IPS DF 19.7 (cell line): ENCODE data around the gene NLGN1.
"Not testable (repeated sequence)": the region's sequence is repeated elsewhere in the genome, so short reads cannot be mapped to it uniquely, and the experiment has no call there.

ENCODE experiments used
- DNase-seq: peaks from one replicate; pipeline ENCODE4 v3.0.0-alpha.2; 2013; ENCODE audit warnings: low read depth, low spot score

NLGN1 gene

DNA sequence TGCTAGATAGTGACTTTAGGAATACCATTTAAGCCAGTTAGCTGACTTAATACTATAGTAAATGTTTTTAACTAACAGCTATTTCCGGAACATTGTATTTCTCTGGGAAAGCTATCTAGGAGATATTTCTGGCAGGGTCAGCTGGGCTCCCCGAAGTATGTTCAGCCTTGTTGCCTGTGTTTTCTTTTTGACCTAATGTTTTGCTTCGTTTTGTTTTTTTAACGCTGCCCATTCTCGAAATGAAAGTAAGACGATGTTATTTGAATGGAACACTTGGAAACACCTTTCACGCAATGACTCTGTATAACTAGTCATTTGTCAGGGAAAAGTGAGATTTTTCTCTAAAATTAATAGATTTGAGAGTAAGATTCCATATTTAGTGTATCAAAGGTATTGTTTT is 758.7 kb downstream of the NLGN1 start:
- no peak for DNase-seq

DNA sequence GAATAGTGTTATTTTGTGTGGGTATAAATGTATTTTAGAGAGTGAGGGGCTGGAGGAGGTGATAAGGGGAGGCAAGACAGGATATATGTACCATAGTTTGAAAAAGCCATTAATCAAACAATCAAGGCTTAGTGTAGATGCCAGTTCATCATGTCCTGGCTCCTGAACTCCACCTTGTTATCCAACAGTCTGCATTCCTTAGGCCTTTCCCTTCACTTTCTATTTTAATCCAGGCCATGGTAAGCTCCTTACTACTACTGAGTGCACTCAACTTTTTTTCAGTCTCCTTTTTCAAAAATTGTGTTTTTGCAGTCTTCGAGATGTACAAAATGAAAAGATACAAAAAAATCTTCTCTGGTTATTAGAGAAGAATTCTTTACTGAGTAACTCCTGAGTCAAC is 761.1 kb downstream of the NLGN1 start:
- no peak for DNase-seq

DNA sequence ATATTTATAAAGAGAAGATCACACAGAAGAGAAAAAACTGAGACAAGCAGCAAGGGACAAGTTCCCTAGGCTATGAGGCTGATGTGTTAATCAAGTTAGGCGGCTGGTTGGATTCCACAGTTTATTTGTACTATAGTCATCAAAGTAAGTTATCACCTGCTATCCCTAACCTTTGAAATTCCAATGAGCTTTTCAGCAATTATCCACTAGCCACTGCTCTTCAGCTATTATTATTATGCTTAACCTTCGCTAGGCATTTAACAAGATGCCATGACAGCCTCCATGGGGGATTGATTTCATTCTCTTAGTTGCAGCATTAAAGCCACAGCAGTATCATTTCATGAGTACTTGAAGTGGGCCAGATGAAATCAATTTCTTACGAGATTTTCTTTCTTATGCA is 762.1 kb downstream of the NLGN1 start:
- no peak for DNase-seq

DNA sequence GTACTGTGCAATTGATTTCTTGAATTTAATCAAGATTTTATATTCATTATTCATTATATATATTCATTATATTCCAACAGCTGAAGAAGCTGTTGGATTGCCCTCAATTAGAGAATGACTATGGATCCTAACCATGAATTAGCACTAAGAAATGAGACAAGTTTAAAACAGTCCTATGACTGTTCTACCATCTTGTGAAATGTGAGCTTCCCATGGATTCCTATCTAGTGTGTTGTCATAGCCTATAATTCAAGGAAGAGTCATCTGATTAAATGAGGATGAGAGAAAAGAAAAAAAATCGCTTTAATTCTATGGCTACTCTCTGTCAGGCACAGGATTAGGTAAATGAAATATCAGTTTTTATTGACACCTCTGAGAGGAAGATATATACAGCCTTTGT is 765.0 kb downstream of the NLGN1 start:
- no peak for DNase-seq

DNA sequence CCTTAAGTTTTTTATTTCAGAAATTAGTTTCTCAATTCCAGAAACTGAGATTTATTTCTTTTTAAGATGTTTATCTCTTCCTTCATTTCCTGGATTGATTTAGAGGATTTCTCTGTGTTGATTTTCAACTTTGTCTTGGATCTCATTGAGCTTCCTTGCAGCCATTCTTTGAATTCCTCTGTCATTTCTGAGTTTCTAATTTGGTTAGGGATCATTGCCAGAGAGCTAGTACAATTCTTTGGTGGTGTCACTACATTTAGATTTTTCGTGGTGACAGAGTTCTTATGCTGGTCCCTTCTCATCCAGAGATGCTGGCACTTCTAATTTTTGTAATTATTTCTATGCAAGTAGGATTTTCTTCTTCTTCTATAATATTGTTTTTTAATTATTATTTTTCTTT is 770.5 kb downstream of the NLGN1 start:
- no peak for DNase-seq

DNA sequence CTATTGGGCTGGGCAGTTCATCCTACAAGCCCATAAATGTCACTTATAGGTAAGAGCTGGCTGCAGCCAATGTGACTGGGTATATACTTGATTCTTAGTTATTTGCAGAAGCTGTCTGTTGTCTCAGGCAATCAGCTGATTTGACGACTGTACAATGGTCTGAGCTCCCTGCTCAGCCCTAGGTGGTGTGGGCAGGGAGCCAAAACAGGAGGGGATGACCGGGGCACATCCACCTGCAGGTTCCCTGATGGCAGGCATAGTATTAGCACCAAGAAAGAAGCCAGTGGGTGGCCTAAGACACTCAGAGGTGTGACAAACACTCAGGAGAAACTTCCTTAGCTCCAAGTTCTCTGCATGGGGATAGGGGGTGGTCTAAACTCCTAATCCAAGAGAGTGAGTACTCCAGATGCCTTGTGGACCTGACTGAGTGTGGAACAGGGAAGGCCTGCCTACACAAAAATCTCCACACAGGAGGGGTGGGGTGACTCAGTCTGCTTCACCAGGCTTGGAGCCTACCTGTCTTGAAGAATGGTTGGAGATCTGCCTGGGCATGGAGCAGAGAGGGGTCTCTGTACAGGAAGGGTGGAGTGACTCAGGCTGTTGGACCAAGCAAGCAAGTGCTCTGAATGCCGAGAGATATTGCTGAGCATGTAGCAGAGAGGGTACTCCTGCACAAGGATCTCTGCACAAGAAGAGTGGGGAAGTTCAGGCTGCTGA is 771.2 kb downstream of the NLGN1 start:
- no peak for DNase-seq

DNA sequence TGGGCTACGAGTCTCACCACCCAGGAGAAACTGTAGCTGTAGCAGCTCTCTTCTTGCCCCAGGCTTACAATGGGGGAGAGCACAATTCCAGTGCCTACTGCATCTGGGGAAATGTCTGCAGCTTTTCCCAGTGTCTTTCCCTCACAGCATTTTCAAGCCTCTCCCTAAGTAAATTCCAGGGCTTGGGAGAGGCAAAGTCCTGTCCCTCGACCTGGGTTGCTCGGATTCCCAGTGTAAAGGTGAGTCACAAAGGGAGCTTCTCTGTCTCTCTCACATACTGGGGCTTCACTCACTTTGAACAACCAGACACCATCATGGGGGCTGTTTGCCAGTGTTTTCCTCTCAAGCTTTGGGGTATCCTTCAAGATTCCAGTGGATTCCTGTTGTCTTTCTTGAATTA is 772.2 kb downstream of the NLGN1 start:
- DNase-seq, result no peak

DNA sequence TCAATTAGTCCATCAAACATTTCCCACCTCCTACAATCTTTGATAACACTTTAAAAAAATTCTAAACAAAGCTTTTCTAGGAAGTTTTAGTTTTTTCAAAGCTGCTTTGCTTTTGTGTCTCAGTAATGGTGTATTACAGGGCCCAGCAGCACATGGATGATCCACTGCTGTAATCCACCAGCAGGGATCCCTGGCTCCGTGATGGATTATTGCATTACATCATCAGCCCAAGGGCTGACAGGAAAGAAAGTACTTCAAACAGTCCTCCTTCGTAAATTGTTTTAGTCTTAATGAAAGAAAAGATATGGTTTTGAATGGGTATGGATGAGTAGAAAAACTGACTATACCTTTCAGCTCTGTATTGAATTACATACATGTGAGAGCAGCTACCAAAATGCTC is 772.7 kb downstream of the NLGN1 start:
- no peak for DNase-seq

DNA sequence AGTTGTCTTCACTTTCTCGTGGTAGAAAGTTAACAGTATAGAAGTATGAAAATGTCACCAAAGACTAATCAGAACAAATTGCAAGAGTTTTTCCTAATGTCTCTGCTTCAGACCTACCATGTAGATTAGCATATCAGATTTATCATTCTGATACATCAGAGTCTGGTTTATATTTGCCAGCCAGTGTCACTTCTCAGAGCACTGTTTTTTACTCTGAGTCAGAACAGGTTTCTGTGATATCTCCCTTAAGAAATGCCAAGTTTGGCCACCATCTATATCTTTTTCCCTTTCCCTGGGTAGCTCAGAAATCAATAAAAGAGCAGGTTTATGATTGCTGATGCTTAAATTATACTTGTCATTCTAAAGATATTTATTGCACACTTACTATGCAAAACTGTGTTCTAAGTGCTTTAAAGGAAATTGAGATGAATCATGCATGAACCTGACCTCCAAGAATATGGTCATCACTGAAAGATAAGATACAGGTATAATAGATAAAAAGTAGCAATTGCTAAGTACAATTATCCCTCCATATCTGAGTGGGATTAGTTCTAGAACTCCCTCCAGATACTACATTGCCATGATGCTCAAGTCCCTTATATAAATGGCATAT is 788.9 kb downstream of the NLGN1 start:
- DNase-seq, result no peak

DNA sequence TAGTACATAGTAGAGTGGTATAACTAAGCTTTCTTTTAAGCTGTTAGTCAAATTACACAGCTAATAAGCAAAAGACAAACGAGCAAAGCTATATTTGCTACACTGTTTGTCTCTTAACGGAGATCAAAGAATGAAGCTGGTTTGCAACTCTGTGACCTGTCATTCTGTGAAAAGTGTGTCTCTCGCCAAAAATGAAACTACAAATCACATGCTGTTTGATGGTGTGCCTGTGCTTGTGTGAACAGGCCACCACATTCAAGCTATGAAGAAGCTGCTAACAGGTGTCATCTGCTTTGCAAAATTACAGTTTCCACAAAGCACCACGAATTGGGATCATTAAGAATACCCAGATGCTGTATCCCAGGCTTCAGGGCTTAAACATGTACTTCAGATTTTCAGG is 793.8 kb downstream of the NLGN1 start:
- no peak for DNase-seq

DNA sequence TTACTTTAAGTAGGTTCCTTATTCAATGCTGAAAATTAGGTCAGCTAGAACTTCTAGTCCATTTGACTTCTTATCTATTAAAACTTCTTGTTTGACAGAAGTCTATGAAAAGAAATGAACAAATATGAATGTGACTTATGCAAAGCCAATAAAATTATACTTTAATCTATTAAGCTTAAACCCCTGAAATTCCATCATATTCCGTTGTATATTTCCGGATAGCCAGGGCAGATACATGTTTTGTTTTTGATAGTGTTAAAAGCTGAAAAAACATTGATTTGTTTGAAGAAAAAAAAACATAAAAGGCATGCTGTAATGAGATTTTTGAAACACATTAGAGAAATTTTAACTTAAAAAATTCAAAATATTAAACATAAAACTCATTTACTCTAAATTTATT is 794.4 kb downstream of the NLGN1 start:
- DNase-seq, result no peak

DNA sequence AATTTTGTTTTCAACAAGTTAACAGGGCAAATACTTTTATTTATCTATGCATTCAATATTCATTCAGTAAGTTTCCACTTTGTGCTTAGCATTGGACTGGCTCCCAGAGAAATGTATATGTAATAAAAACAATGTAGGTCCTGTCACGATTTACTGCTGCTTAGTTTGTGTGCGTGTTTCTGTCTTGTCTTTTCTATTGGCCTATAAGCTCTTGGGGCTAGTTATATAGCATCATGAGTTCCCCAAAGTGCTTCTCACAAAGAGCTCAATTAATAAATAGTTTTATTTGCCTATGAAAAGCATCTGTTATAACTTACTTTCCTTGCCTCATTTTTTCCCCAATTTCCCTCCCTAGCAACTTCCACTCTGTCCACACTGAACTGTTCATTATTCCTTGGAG is 794.9 kb downstream of the NLGN1 start:
- no peak for DNase-seq

DNA sequence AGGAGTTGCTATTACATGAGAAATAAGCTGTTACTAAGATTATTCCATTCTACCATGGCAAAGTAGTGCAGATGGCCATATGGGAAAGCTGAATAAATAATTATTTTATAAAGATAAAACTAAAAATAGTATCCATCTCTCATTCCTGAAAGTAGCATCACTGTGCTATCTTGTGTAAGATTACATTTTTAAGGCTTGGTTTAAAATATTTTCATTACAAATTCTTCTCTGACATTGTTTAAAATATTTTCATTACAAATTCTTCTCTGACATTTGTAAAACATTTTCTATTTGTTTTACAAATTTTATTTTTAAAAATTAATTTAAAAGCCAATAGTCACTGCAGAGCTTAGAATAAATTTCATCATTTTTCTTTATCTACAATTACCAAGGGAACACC is 796.1 kb downstream of the NLGN1 start:
- DNase-seq, result no peak

DNA sequence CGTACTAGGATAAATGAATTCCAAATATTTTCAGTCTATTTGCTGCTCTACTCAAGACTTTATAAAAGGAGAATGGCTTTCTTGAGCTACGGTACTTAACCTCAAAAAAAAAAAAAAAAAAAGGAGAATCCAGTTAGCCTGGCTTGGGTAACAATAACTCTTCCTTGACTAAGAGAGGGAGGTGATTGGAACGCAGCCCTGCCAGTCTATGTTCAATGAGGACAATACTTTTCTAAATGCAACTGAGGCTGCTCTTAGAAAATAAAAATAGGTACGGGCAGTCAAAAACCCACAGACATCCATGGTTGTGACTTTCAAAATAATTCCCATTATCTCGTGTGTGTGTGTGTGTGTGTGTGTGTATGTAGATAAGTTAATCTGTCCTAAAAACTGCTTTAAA is 799.9 kb downstream of the NLGN1 start:
- no peak for DNase-seq

DNA sequence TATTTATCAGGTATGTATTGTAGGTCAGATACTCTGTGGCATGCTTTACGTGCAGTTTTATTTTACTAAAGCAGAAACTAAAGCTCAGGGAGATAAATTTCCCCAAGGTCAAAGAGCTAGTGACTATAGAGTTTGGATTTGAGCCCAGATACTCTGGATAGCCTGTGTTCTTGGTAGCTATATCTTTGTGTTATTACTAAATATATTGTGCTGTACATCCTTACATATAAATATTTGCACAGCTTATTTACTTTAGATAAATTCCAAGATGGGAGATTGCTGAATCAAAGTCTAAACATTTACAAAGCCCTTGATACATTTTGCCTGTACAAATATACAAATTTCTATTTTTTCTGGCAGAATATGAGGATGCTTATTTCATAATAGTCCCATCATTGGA is 800.7 kb downstream of the NLGN1 start:
- no peak for DNase-seq

DNA sequence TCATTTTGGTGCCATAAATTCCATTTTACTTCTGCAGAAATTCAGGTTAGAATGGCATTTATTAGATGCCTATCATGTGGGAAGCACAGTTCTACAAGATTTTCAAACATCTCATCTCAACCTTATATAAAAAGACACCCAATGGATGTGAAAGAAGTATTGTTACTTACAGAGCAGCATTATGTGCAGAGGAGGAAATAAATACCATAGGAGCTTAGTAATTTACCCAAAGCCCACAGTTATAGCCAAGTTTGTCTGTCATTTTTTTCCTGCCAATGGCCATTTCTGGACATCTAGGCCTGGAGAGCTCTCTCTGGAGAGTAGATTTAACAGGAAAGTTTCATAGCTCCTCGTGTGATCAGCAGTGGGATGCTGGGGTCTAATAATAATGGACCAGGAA is 802.2 kb downstream of the NLGN1 start:
- no peak for DNase-seq

DNA sequence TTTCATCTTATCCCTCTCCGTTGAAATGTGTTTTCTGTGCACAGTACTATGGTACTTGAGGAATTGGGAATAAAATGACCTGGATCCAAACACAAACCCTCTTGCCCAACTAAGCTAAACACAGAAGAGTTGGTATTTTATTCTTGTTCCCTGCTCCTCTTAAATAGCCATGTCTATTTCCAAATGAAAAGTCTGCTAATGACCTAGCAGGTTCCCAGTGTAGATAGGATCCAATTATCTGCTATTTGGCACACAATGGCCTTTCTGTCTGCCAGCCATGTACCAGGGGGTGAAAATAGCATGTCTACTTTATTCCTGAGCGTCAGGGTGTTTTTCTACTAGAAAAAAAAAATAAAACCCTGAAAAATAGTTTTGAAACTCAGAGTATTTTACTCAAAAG is 804.6 kb downstream of the NLGN1 start:
- DNase-seq, result no peak

DNA sequence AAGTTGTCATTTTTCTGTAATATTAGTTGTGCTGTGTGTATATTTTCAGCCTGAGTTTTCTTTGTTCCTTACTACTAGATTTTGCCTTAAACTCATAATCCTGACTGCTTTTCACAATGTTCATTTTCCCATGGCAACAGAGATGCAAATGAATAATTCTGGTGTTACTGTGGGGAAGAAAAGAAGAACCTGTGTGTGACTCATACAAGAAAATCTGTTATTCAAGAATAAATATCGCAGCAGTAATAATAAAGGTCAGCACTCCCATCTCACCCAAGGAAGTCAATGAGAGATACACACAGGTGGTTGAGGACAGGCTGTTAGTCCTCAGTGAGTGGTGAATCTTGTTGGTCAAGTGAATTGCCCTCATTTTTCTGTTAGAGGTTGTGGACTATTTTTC is 805.0 kb downstream of the NLGN1 start:
- DNase-seq, result no peak

DNA sequence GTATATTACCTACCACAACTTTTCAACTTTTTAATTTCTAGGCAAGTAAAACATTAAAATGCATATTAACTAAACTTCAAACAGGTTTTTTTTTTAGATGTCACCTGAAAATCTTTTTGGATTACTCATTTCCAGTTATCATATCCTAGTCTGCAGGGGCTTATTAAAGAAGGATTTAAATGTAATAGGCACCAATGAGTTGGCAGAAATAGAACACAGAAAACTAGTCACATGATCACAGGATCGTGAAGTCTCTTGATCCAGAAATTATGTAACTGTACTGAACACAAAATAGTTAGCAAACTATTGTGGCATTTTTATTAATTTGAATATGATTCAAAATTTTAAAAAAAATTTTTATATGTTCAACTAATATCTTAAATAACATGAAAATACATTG is 807.2 kb downstream of the NLGN1 start:
- DNase-seq, result no peak

DNA sequence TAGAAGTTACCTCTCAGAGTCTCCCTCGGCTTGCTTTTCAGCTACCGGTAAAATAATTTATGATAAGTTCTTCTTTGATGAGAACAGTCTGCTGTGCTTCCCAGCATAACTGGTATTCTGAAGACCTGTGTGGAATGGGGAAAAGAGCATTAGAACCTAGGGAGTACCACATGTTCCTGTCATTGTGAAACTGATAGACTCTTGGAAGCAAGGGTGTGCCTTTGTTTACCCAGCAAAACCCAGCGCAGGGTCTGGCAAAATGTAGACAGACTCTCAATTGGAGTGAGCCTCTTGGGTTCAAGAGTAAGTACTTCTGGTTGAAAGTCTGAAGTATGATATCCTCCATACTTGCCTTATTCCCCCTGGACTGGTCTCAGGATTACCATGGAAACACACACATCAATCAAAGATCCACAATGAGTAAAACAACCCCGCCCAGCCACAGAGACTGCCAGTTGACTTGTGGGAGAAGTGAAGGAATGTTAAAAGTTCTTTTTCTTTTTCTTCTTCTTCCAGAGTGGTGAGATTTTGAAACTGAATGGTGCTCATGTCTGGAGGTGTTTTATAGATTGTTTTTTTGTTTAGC is 809.2 kb downstream of the NLGN1 start:
- no peak for DNase-seq

DNA sequence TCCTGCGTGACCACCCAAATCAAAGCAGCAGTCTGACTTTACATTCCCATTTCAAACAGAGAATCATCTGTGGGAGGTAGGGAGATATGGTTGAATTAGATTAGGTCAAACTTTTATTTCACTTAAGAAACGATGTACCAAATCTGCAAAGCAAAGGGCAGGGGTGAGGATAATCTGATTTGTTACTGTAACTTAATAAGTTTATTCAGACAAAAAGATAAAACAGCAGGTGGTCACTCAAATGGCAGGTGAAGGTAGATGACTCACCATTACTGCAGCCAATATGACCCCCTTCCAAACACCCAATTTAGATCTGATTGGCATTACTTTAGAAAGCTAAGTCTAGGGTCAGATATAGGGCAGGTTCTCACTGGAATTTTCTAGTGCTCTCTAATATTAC is 810.6 kb downstream of the NLGN1 start:
- no peak for DNase-seq

DNA sequence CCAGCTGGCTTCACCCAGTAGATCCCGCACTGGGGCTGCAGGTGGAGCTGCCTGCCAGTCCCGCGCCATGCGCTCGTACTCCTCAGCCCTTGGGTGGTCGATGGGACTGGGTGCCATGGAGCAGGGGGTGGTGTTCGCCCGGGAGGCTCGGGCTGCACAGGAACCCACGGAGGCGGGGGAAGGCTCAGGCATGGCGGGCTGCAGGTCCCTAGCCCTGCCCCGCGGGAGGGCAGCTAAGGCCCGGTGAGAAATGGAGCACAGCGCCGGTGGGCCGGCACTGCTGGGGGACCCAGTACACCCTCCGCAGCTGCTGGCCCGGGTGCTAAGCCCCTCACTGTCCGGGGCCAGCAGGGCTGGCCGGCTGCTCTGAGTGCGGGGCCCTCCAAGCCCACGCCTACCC is 814.4 kb downstream of the NLGN1 start:
- not testable (repeated sequence) for DNase-seq

DNA sequence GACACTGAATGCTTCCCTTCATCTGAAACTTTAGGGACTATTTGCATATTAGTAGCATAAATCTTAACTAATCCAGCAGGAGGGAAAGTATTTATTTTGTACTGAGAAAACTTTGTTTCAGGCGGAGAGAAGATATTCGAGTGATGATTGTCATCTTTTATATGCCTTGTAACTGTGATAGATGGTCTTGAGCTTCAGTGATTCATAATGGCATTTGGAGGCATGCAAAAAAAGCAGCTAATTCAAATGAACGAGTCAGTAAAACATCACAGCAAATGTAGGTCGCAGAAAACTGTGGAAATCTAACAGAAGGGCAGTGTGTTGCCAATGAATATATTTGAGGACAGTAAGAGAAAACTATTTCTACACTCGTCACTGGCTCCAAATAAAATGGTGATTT is 817.9 kb downstream of the NLGN1 start:
- no peak for DNase-seq

DNA sequence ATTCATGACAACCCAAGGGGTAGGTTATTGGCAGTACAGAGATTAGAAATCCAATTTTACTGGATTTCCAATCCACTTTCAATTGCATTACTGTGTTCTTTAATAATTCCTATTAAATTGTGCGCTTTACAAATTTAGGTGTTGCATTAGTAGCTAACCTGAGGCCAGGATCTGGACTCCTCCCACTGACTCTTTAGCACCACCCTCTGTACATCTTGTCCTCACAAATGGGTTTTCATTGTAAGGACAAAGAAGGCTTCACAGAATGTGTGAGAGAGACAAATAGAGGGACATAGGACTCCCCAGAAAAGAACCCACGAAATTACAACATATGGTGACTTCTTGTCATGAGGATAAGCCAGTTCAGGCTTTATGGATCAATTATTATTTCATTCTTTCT is 818.5 kb downstream of the NLGN1 start:
- no peak for DNase-seq
